Esophagus squamous epithelium (tissue), 5 donors: ENCODE data around the gene MTSS2. TPM values are rescaled to one million over a fixed set of nuclear protein-coding genes. Genes with fewer than 3 reads are reported as not detected.

Source experiments
- DNase-seq: peaks from one replicate; lab custom pipeline; 2025; lab: John Stamatoyannopoulos, UW
- H3K27ac ChIP-seq, 4 donors: fragments of 200-600 bp; sonication (generic); one replicate each; pipeline ENCODE4 v1.5.1; 2016 to 2019; ENCODE audit warnings: mild to moderate bottlenecking in 1 of 4
- H3K27me3 ChIP-seq, 4 donors: fragments of 200-600 bp; sonication (generic); 1 replicate in 3 of 4; 2 replicates in 1 of 4; pipeline versions ENCODE4 v1.5.1 to v1.6.0; 2017 to 2021; ENCODE audit warnings: antibody characterized with exemption in 1 of 4
- H3K36me3 ChIP-seq, 3 donors: fragments of 200-600 bp; sonication (generic); one replicate each; pipeline ENCODE4 v1.5.1; 2016 to 2019
- H3K4me1 ChIP-seq, 3 donors: fragments of 200-600 bp; sonication (generic); one replicate each; pipeline ENCODE4 v1.5.1; 2017 to 2019
- H3K4me3 ChIP-seq, 4 donors: fragments of 200-600 bp; sonication (generic); 1 replicate in 3 of 4; 2 replicates in 1 of 4; pipeline ENCODE4 v1.5.1; 2016 to 2019; ENCODE audit warnings: mild to moderate bottlenecking in 2 of 4, moderate library complexity in 1 of 4
- H3K9me3 ChIP-seq, 3 donors: fragments of 200-600 bp; sonication (generic); one replicate each; pipeline ENCODE4 v1.5.1; 2016 to 2019
- CTCF ChIP-seq, 6 experiments: fragments of 450-650 bp in 4 of 6; fragments of 200-600 bp in 2 of 6; sonication (generic) in 2 of 6; IDR thresholded peaks; one replicate each; pipeline ENCODE4 v1.5.1; 2016 to 2019; ENCODE audit warnings: antibody characterized with exemption in 6 of 6, mild to moderate bottlenecking in 4 of 6, moderate library complexity in 4 of 6
- POLR2A ChIP-seq, 4 donors: fragments of 450-650 bp; IDR thresholded peaks; one replicate each; pipeline ENCODE4 v1.6.1; 2017; ENCODE audit warnings: antibody characterized with exemption in 4 of 4, mild to moderate bottlenecking in 4 of 4, moderate library complexity in 3 of 4
- WGBS, 2 donors: methylation state at CpG; one replicate each; pipeline ENCODE4 v1.1.5; 2018; 5-methylcytosine and 5-hydroxymethylcytosine counted together
- intact Hi-C: fragments of 100-400 bp; cut with DNase I; formaldehyde crosslinking; loops from one replicate; pipeline ENCODE4 v1.15.0; 2022
- total RNA-seq, 4 donors: library from RNA; depleted of rRNA; stranded (reverse); fragments of >200 nt; gene quantifications; one replicate each; pipeline ENCODE4 v1.1.0, GENCODE V29; 2016
- donor health status: DM: yes; HTN: yes; CAD: no.

MTSS2 gene
- total RNA-seq, 4 donors from 2014 or later, result 15.5 to 39.7 (median 27.5) TPM

GRCh38 chr16:70692873-70693671, 7.2 kb upstream of the MTSS2 start:
- TF ChIP-seq CTCF (IDR thresholded peaks at IDR 0.05), result no peak
- TF ChIP-seq POLR2A (IDR thresholded peaks at IDR 0.05), result peak in 1 of 4 donors; percentile 13
- Histone ChIP-seq H3K27me3 (no peaks in the 10 kb centered on the region), H3K4me3 (no peak overlapping the region), H3K36me3 (peaks cover 0 to 6% (median 0%) of the 10 kb centered on the region in 3 donors), H3K27ac (peak overlapping the region; percentile 85 to 95 (median 92)), H3K9me3 (no peaks in the 10 kb centered on the region), H3K4me1 (peaks cover 87 to 100% (median 99%) of the 10 kb centered on the region in 3 donors)
- WGBS, 2 donors, result 75 to 94% methylated on average over 5 to 13 of the region's 29 CpGs
- DNase-seq, result no peak
- intact Hi-C loops, result no loop called here

- H3K4me1 ChIP-seq, result peaks cover 82 to 100% (median 99%) of the 10 kb centered on the region in 3 donors
- intact Hi-C loops, result no loop called here
- no peak for TF ChIP-seq POLR2A (IDR thresholded peaks at IDR 0.05)
- TF ChIP-seq CTCF (IDR thresholded peaks at IDR 0.05), result no peak
- H3K27me3 ChIP-seq, result no peaks in the 10 kb centered on the region
- H3K9me3 ChIP-seq, result no peaks in the 10 kb centered on the region
- 60 to 100% methylated on average over 1 to 2 of the region's 14 CpGs for WGBS, 2 donors
- no peak overlapping the region for H3K4me3 ChIP-seq
- peak overlapping the region; percentile 85 to 95 (median 92) for H3K27ac ChIP-seq
- no peak for DNase-seq
- H3K36me3 ChIP-seq, result peaks cover 0 to 6% (median 0%) of the 10 kb centered on the region in 3 donors
These were observed 6.4 kb upstream of the MTSS2 start for GRCh38 chr16:70692130-70692872.

GRCh38 chr16:70691223-70692129, 5.6 kb upstream of the MTSS2 start:
- peak overlapping the region; percentile 85 to 95 (median 92) for H3K27ac ChIP-seq
- no peak overlapping the region for H3K4me3 ChIP-seq
- H3K9me3 ChIP-seq, result no peaks in the 10 kb centered on the region
- H3K36me3 ChIP-seq, result peaks cover 0 to 6% (median 0%) of the 10 kb centered on the region in 3 donors
- no peaks in the 10 kb centered on the region for H3K27me3 ChIP-seq
- WGBS, 2 donors, result 67% methylated on average over 1 of the region's 26 CpGs; no CpG with 5 or more reads in 1 of the 2 donors
- peaks cover 81 to 100% (median 98%) of the 10 kb centered on the region in 3 donors for H3K4me1 ChIP-seq
- DNase-seq, result no peak
- intact Hi-C loops, result no loop called here
- TF ChIP-seq POLR2A (IDR thresholded peaks at IDR 0.05) (peak in 1 of 4 donors; percentile 13), CTCF (IDR thresholded peaks at IDR 0.05) (no peak)

GRCh38 chr16:70689970-70690891, 4.4 kb upstream of the MTSS2 start:
- Histone ChIP-seq H3K4me1 (peaks cover 75 to 95% (median 89%) of the 10 kb centered on the region in 3 donors), H3K36me3 (peaks cover 0 to 6% (median 0%) of the 10 kb centered on the region in 3 donors), H3K4me3 (no peak overlapping the region), H3K27me3 (no peaks in the 10 kb centered on the region), H3K27ac (peak overlapping the region; percentile 85 to 95 (median 92)), H3K9me3 (no peaks in the 10 kb centered on the region)
- WGBS, 2 donors, result 55% methylated on average over 6 of the region's 16 CpGs; no CpG with 5 or more reads in 1 of the 2 donors
- TF ChIP-seq POLR2A (IDR thresholded peaks at IDR 0.05) (no peak), CTCF (IDR thresholded peaks at IDR 0.05) (no peak)
- no peak for DNase-seq
- intact Hi-C loops, result no loop called here
